ENCODE data around the gene SYNE1.
A peak's percentile ranks its signal among the peaks of the same experiment; 100 is the strongest.

GRCh38 chr6:152428126-152428525 is 209.0 kb downstream of the SYNE1 start:
- no peak for TF ChIP-seq EP300 (IDR thresholded peaks at IDR 0.05; ENCODE audit: borderline replicate concordance in 1 of 2, low read depth in 2 of 2, low read length in 2 of 2)
- no peak for TF ChIP-seq SP4 (IDR thresholded peaks at IDR 0.05; ENCODE audit: low read length)
- TF ChIP-seq CTCF (IDR thresholded peaks at IDR 0.05; ENCODE audit: control extremely low read depth in 1 of 3, insufficient read depth in 1 of 3, low read depth in 1 of 3, low read length in 3 of 3): peak in 2 of 3 experiments; percentile 7 to 16; a peak in 3 of 4 replicates
- no peak for TF ChIP-seq PHF8 (conservative IDR thresholded peaks at IDR 0.05; ENCODE audit: low read depth, low read length)
- no peak for TF ChIP-seq CHD2 (IDR thresholded peaks at IDR 0.05; ENCODE audit: low read length)
- TF ChIP-seq RAD21 (IDR thresholded peaks at IDR 0.05 in 1 of 2, conservative IDR thresholded peaks at IDR 0.05 in 1 of 2; ENCODE audit: low read depth in 2 of 2, low read length in 2 of 2): peak; percentile 11 to 27; a peak in 2 of 4 replicates
- no peak for TF ChIP-seq GTF2F1 (IDR thresholded peaks at IDR 0.05; ENCODE audit: borderline replicate concordance, low read depth, low read length)
- TF ChIP-seq MAX (IDR thresholded peaks at IDR 0.05): no peak
- TF ChIP-seq POLR2A (IDR thresholded peaks at IDR 0.05; ENCODE audit: control extremely low read depth in 1 of 2, low read depth in 2 of 2, low read length in 2 of 2): no peak
- TF ChIP-seq SIN3A (conservative IDR thresholded peaks at IDR 0.05 in 1 of 2, IDR thresholded peaks at IDR 0.05 in 1 of 2; ENCODE audit: low read depth in 1 of 2, low read length in 2 of 2): no peak
- no peak for TF ChIP-seq ATF3 (IDR thresholded peaks at IDR 0.05; ENCODE audit: insufficient read depth, low read depth, low read length)
- TF ChIP-seq JUN (IDR thresholded peaks at IDR 0.05; ENCODE audit: low read depth, low read length): no peak
- no peak for TF ChIP-seq SP1 (IDR thresholded peaks at IDR 0.05; ENCODE audit: low read depth, low read length)
- TF ChIP-seq CREB1 (IDR thresholded peaks at IDR 0.05): no peak

Data from H1 (cell line).